GM18951 (cell line): ENCODE data around the gene FOS.

Experiments
- POLR2A ChIP-seq: IDR thresholded peaks from 4 replicates; pipeline ENCODE4 v1.6.1; 2011; ENCODE audit warnings: mild to moderate bottlenecking; ENCODE audit not compliant: insufficient read length, insufficient read depth; ENCODE audit errors: extremely low read depth
- in situ Hi-C: fragments of 300-500 bp; cut with MboI; formaldehyde crosslinking; loops from one replicate; pipeline ENCODE4 v1.12.0; 2022; ENCODE audit warnings: low sequenced_read_pairs, mixed read lengths, inconsistent platforms; ENCODE audit not compliant: unreplicated experiment

Gene FOS

DNA sequence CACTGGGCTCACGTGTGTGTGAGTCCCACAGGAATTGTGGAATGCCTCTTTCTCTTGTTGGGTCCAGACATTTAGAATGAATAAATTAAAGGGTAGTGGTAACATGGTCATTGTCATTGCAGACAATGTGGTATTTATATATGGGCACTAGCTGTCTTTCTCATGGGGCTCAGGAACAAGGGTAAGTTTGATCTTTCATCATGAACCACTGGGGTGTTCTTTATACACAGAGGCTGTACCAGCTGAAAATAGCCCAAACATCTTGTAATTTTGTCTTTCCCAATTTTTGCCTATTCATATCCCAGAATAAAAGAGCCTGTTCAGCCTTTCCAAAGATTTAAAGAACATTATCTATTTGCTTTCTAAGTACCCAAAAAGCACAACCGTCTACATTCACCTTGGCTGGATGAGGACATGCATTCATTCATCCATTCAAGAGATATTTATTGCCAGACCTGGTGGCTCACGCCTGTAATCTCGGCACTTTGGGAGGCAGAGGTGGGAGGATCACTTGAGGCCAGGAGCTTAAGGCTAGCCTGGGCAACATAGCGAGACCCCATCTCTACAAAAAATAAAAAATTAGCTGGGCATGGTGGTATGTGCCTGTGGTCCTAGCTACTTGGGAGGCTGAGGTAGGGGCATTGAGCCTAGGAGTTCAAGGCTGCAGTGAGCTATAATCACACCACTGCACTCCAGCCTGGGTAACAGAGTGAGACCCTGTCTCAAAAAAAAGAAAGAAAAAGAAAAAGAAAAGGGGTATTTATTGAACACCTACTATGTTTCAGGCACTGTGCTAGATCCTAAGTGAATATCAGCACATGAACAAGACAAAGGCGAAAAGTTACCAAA is 4.4 kb upstream of the FOS start:
- in situ Hi-C loops: no loop called here
- no peak for TF ChIP-seq POLR2A

DNA sequence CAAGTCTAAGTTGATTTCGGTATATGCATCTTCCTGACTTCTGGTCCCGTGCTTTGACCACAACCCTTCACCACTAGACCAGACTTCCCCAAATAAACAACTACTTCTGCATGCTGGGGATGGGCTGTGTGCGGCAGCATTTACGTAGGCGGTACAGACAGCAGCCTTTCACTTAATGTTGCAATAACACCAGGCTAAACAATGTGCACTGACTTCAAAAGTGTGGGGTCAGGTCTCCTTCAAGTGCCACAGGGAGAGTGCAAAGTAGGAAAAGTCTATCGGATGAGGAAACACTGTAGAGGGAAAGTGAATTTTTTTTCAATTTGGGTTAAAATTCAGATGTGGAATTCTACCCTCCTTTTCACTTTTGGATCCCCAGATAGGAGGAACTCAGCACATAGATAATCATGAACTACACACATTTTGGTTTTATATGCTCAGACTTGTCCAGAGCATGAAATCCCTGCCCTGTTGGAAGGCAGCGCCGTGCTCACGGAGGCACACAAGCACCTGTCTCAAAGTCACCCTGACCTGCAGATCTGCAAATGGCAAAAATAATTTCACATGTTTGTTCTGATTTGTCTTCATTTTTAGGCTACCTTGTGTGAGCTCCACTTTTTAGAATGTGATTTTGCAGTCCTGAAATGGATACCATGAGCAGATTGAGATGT is 3.6 kb upstream of the FOS start:
- in situ Hi-C loops: loop anchor here (25.0 kb wide), 1 partner anchor 363 kb away; the partner anchor contains the start of gene RPS6KL1
- TF ChIP-seq POLR2A: no peak

DNA sequence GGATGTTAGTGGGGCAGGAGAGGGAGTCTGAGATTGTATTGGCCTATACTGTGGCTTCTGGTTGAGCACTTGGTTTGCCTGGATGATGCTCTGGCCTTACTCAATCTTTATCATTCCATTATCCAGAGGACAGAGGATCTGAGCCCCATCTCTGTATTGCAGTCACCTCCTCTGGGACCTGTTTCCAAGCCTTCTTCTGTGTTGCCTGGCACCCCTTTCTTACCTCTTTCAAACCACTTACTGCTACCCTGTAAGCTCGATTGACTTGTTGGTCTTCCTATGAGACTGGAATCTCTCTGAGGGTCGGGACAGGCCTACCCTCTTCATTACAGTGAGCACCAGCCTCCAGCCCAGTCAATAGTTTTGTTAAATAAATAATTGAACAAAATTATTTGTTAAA is 3.0 kb upstream of the FOS start:
- TF ChIP-seq POLR2A: no peak
- in situ Hi-C loops: loop anchor here (25.0 kb wide), 1 partner anchor 363 kb away; the partner anchor contains the start of gene RPS6KL1

DNA sequence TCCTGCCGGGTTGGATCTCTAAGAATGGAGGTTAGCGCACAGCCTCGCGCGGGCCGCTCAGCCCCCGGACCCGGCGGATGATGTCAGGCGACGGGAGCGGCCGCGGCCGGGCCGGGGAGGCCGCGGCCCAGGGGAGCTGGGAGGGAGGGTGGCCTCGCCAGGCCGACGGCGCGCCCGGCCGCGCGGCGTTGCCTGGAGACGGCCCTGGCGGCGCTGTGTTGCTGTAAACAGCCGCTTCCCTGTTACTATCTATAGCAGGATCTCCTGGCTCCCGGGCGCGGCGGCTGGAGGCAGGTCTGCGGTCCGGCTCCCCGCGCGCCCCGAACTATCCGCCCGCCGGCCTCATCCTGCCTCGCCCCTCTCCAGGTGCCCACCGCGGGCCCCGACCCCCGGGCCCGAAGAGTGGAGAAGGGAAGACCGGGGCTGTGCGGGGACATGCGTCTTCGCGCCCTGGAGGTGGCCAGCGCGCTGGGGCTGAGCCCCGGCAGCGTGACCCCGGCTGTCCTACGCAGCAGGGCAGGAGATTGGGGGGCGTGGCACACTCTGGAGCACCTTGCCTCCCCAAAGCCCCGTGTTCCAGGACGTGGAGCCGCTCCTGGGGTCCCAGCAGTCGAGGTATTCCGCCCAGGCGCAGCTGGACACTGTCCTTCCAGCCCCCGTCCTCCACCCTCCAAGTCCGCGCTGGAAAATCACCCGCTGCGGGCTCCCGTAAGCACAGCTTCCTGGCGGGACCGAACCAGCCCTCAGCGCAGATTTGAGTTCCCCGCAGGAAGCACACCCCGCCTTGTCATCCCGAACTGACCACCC is 1.4 kb upstream of the FOS start:
- in situ Hi-C loops: loop anchor here (25.0 kb wide), 1 partner anchor 365 kb away; the partner anchor contains the start of gene RPS6KL1
- TF ChIP-seq POLR2A: no peak

DNA sequence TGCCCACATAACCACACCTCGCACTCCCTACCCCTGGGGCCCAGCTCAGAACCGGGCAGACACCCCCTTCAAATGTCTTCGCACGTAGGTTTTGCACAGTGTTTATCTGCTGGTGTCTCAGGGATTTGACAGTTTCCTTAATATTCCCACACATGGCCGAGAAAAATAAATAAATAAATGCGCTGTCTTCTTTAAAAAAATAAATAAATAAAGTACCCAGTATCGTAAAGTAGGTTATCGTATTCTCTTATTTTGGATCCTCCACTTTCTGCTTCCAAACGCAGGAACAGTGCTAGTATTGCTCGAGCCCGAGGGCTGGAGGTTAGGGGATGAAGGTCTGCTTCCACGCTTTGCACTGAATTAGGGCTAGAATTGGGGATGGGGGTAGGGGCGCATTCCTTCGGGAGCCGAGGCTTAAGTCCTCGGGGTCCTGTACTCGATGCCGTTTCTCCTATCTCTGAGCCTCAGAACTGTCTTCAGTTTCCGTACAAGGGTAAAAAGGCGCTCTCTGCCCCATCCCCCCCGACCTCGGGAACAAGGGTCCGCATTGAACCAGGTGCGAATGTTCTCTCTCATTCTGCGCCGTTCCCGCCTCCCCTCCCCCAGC is 710 bp upstream of the FOS start:
- TF ChIP-seq POLR2A: no peak
- in situ Hi-C loops: loop anchor here (25.0 kb wide), 1 partner anchor 366 kb away; the partner anchor contains the start of gene RPS6KL1

DNA sequence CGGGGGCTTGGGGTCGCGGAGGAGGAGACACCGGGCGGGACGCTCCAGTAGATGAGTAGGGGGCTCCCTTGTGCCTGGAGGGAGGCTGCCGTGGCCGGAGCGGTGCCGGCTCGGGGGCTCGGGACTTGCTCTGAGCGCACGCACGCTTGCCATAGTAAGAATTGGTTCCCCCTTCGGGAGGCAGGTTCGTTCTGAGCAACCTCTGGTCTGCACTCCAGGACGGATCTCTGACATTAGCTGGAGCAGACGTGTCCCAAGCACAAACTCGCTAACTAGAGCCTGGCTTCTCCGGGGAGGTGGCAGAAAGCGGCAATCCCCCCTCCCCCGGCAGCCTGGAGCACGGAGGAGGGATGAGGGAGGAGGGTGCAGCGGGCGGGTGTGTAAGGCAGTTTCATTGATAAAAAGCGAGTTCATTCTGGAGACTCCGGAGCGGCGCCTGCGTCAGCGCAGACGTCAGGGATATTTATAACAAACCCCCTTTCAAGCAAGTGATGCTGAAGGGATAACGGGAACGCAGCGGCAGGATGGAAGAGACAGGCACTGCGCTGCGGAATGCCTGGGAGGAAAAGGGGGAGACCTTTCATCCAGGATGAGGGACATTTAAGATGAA is 630 bp downstream of the FOS start:
- in situ Hi-C loops: loop anchor here (25.0 kb wide), 1 partner anchor 367 kb away; the partner anchor contains the start of gene RPS6KL1
- no peak for TF ChIP-seq POLR2A

DNA sequence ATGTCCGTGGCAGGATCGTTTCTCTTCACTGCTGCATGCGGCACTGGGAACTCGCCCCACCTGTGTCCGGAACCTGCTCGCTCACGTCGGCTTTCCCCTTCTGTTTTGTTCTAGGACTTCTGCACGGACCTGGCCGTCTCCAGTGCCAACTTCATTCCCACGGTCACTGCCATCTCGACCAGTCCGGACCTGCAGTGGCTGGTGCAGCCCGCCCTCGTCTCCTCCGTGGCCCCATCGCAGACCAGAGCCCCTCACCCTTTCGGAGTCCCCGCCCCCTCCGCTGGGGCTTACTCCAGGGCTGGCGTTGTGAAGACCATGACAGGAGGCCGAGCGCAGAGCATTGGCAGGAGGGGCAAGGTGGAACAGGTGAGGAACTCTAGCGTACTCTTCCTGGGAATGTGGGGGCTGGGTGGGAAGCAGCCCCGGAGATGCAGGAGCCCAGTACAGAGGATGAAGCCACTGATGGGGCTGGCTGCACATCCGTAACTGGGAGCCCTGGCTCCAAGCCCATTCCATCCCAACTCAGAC is 1.2 kb downstream of the FOS start:
- TF ChIP-seq POLR2A: no peak
- in situ Hi-C loops: loop anchor here (25.0 kb wide), 1 partner anchor 368 kb away; the partner anchor contains the start of gene RPS6KL1

DNA sequence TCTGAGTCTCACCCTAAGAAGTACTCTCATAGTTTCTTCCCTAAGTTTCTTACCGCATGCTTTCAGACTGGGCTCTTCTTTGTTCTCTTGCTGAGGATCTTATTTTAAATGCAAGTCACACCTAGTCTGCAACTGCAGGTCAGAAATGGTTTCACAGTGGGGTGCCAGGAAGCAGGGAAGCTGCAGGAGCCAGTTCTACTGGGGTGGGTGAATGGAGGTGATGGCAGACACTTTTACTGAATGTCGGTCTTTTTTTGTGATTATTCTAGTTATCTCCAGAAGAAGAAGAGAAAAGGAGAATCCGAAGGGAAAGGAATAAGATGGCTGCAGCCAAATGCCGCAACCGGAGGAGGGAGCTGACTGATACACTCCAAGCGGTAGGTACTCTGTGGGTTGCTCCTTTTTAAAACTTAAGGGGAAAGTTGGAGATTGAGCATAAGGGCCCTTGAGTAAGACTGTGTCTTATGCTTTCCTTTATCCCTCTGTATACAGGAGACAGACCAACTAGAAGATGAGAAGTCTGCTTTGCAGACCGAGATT is 1.7 kb downstream of the FOS start:
- in situ Hi-C loops: loop anchor here (25.0 kb wide), 1 partner anchor 368 kb away; the partner anchor contains the start of gene RPS6KL1
- TF ChIP-seq POLR2A: no peak

DNA sequence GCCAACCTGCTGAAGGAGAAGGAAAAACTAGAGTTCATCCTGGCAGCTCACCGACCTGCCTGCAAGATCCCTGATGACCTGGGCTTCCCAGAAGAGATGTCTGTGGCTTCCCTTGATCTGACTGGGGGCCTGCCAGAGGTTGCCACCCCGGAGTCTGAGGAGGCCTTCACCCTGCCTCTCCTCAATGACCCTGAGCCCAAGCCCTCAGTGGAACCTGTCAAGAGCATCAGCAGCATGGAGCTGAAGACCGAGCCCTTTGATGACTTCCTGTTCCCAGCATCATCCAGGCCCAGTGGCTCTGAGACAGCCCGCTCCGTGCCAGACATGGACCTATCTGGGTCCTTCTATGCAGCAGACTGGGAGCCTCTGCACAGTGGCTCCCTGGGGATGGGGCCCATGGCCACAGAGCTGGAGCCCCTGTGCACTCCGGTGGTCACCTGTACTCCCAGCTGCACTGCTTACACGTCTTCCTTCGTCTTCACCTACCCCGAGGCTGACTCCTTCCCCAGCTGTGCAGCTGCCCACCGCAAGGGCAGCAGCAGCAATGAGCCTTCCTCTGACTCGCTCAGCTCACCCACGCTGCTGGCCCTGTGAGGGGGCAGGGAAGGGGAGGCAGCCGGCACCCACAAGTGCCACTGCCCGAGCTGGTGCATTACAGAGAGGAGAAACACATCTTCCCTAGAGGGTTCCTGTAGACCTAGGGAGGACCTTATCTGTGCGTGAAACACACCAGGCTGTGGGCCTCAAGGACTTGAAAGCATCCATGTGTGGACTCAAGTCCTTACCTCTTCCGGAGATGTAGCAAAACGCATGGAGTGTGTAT is 2.4 kb downstream of the FOS start:
- no peak for TF ChIP-seq POLR2A
- in situ Hi-C loops: loop anchor here (25.0 kb wide), 1 partner anchor 369 kb away; the partner anchor contains the start of gene RPS6KL1

DNA sequence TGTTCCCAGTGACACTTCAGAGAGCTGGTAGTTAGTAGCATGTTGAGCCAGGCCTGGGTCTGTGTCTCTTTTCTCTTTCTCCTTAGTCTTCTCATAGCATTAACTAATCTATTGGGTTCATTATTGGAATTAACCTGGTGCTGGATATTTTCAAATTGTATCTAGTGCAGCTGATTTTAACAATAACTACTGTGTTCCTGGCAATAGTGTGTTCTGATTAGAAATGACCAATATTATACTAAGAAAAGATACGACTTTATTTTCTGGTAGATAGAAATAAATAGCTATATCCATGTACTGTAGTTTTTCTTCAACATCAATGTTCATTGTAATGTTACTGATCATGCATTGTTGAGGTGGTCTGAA is 3.0 kb downstream of the FOS start:
- TF ChIP-seq POLR2A: no peak
- in situ Hi-C loops: loop anchor here (25.0 kb wide), 1 partner anchor 369 kb away; the partner anchor contains the start of gene RPS6KL1

DNA sequence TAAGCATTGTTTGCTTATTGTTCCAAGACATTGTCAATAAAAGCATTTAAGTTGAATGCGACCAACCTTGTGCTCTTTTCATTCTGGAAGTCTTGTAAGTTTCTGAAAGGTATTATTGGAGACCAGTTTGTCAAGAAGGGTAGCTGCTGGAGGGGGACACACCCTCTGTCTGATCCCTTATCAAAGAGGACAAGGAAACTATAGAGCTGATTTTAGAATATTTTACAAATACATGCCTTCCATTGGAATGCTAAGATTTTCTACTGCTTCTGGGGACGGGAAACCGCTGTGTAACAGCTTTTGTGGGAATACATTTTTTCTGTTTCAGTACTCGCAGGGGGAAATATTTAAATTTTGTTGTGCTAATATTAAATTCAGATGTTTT is 3.5 kb downstream of the FOS start:
- in situ Hi-C loops: loop anchor here (25.0 kb wide), 1 partner anchor 370 kb away; the partner anchor contains the start of gene RPS6KL1
- TF ChIP-seq POLR2A: no peak

DNA sequence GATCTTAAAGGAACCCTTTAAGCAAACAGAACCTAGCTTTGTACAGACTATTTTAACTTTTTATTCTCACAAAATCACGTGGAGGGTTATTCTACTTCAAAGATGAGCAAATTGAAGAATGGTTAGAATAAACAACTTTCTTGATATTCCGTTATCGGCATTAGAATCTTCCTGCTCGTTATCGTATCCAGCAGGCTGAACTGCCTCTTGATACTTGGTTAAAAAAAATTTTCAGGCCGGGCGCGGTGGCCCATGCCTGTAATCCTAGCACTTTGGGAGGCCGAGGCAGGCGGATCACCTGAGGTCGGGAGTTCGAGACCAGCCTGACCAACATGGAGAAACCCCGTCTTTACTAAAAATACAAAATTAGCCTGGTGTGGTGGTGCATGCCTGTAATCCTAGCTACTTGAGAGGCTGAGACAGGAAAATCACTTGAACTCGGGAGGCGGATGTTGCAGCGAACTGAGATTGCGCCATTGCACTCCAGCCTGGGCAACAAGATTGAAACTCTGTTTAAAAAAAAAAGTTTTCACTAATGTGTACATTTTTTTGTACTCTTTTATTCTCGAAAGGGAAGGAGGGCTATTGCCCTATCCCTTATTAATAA is 4.0 kb downstream of the FOS start:
- in situ Hi-C loops: loop anchor here (25.0 kb wide), 1 partner anchor 370 kb away; the partner anchor contains the start of gene RPS6KL1
